ENCODE results near the gene SREK1IP1. TPM values are rescaled to one million over a fixed set of nuclear protein-coding genes. Genes with fewer than 3 reads are reported as not detected.

SREK1IP1 gene
- total and polyA plus RNA-seq, 10 of the 15 experiments (the other 5 are each of a cell fraction or from before 2014, with no cell fraction given) = 9.1 to 60.3 (median 26.9) TPM

GRCh38 chr5:64749385-64749784 is 19.1 kb downstream of the SREK1IP1 start:
- no peak for ATAC-seq
- DNase-seq (ENCODE audit: low read depth, low spot score) = no peak
- Histone ChIP-seq H3K4me1 (ENCODE audit: control insufficient read depth, insufficient read depth, low read length) (peaks cover 4% of the 10 kb centered on the region; the same call in 1 of the 2 replicates), H3K9me3 (replicated peaks; ENCODE audit: control insufficient read depth, insufficient read depth, low read length) (no peaks in the 10 kb centered on the region), H3K9ac (ENCODE audit: control insufficient read depth, insufficient read depth, low read length) (no peak overlapping the region), H3K27me3 (replicated peaks in 1 of 2; ENCODE audit: control insufficient read depth in 2 of 2, insufficient read depth in 2 of 2, low read length in 1 of 2) (no peaks in the 10 kb centered on the region), H3K27ac (ENCODE audit: control insufficient read depth, insufficient read depth) (no peak overlapping the region), H3K36me3 (ENCODE audit: control insufficient read depth in 2 of 2, insufficient read depth in 2 of 2, low read length in 1 of 2) (peaks cover 0 to 10% of the 10 kb centered on the region in 2 experiments), H3K4me3 (no peak overlapping the region), H4K20me1 (ENCODE audit: control insufficient read depth, insufficient read depth) (no peaks in the 10 kb centered on the region), H2AFZ (ENCODE audit: control insufficient read depth, low read depth, low read length) (no peak overlapping the region), H3K4me2 (ENCODE audit: control insufficient read depth, insufficient read depth) (no peak overlapping the region), H3K79me2 (ENCODE audit: control insufficient read depth, insufficient read depth, low read length) (no peaks in the 10 kb centered on the region)
- CTCF ChIA-PET = interaction anchor here (0.6 to 2.5 kb wide), 8 partner anchors 9 to 811 kb away, joined by 3 to 9 read pairs (median 3); no protein-coding TSS in a partner anchor
- no TSS peak for BruUV-seq (replicated peaks)
- SMC1A ChIA-PET (ENCODE audit: uncharacterized antibody, unreplicated experiment) = interaction anchor here (1.0 to 1.6 kb wide), 3 partner anchors 9 to 21 kb away, joined by 4 to 5 read pairs (median 4); no protein-coding TSS in a partner anchor
- intact Hi-C loops (cut with micrococcal nuclease; ENCODE audit: unreplicated experiment) = no loop called here
- TF ChIP-seq, protein P1, sequence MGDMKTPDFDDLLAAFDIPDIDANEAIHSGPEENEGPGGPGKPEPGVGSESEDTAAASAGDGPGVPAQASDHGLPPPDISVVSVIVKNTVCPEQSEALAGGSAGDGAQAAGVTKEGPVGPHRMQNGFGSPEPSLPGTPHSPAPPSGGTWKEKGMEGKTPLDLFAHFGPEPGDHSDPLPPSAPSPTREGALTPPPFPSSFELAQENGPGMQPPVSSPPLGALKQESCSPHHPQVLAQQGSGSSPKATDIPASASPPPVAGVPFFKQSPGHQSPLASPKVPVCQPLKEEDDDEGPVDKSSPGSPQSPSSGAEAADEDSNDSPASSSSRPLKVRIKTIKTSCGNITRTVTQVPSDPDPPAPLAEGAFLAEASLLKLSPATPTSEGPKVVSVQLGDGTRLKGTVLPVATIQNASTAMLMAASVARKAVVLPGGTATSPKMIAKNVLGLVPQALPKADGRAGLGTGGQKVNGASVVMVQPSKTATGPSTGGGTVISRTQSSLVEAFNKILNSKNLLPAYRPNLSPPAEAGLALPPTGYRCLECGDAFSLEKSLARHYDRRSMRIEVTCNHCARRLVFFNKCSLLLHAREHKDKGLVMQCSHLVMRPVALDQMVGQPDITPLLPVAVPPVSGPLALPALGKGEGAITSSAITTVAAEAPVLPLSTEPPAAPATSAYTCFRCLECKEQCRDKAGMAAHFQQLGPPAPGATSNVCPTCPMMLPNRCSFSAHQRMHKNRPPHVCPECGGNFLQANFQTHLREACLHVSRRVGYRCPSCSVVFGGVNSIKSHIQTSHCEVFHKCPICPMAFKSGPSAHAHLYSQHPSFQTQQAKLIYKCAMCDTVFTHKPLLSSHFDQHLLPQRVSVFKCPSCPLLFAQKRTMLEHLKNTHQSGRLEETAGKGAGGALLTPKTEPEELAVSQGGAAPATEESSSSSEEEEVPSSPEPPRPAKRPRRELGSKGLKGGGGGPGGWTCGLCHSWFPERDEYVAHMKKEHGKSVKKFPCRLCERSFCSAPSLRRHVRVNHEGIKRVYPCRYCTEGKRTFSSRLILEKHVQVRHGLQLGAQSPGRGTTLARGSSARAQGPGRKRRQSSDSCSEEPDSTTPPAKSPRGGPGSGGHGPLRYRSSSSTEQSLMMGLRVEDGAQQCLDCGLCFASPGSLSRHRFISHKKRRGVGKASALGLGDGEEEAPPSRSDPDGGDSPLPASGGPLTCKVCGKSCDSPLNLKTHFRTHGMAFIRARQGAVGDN (IDR thresholded peaks at IDR 0.05) = no peak
- TF ChIP-seq, protein P2, sequence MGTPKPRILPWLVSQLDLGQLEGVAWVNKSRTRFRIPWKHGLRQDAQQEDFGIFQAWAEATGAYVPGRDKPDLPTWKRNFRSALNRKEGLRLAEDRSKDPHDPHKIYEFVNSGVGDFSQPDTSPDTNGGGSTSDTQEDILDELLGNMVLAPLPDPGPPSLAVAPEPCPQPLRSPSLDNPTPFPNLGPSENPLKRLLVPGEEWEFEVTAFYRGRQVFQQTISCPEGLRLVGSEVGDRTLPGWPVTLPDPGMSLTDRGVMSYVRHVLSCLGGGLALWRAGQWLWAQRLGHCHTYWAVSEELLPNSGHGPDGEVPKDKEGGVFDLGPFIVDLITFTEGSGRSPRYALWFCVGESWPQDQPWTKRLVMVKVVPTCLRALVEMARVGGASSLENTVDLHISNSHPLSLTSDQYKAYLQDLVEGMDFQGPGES (IDR thresholded peaks at IDR 0.05) = no peak
- TF ChIP-seq SPI1 (IDR thresholded peaks at IDR 0.05; ENCODE audit: borderline replicate concordance, insufficient read depth, low read depth, low read length) (no peak), ZNF207 (IDR thresholded peaks at IDR 0.05; ENCODE audit: borderline replicate concordance) (no peak), SP1 (IDR thresholded peaks at IDR 0.05; ENCODE audit: low read depth, low read length) (no peak), MYC (IDR thresholded peaks at IDR 0.05; ENCODE audit: insufficient read depth, insufficient read length, insufficient replicate concordance, low read length, severe bottlenecking) (no peak), STAT1 (conservative IDR thresholded peaks at IDR 0.05) (no peak), TARDBP (IDR thresholded peaks at IDR 0.05; ENCODE audit: borderline replicate concordance) (no peak), CHD2 (IDR thresholded peaks at IDR 0.05; ENCODE audit: borderline replicate concordance, low read depth, low read length) (no peak), SMAD1 (IDR thresholded peaks at IDR 0.05; ENCODE audit: low read depth, partially characterized antibody) (no peak), IKZF1 (conservative IDR thresholded peaks at IDR 0.05) (no peak)
- in situ Hi-C loops (cut with MboI) = no loop called here
- RAD21 ChIA-PET (ENCODE audit: unreplicated experiment) = interaction anchor here (1.1 to 1.2 kb wide), 2 partner anchors 9 to 11 kb away, joined by 3 read pairs; no protein-coding TSS in a partner anchor
- POLR2A ChIA-PET = interaction anchor here (1.1 kb wide), 1 partner anchor 19 kb away, joined by 3 read pairs; no protein-coding TSS in a partner anchor
- WGBS (ENCODE audit: insufficient coverage, insufficient replicate concordance, low lambda C conversion rate, missing lambda C conversion rate) = 97% methylated on average over 4 of the region's 4 CpGs
- no peak for FAIRE-seq

All from GM12878 (cell line).